AG08396 (cell line): ENCODE measurements around the gene HNF1B.

ENCODE experiments used
- DNase-seq: peaks from one replicate; pipeline ENCODE4 v3.0.0; 2012; ENCODE audit warnings: low spot score, mixed read lengths

Gene HNF1B

DNA sequence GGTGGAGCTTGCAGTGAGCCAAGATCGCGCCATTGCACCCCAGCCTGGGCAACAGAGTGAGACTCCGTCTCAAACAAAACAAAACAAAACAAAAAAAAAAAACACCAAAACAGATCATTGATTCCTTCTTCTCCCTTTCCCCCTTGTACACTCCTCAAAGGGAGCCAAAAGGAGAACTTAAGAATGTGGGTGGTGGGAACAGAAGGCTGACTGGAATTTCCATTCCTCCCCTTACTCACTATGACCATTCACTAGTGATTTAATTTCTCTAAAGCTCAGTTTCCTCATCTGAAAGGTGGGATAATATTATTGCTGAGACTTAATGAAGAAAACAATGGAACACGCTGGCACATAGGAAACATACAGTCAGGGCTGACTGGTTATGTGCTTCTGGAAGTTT is 17.1 kb upstream of the HNF1B start:
- no peak for DNase-seq

DNA sequence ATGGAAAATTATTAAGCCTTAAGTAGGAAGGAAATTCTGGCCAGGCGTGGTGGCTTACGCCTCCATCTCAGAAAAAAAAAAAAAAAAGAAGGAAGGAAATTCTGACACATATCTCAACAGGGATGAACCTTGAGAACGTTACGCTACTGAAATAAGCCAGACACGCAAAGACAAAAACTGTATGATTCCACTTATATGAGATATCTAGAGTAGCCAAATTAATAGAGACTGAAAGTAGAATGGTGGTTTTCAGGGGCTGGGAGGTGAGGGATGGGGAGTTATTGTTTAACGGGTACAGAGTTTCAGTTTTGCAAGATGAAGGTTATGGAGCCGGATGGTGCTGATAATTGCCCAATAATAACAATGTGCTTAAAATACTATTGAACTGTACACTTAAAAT is 16.2 kb upstream of the HNF1B start:
- DNase-seq, result no peak

DNA sequence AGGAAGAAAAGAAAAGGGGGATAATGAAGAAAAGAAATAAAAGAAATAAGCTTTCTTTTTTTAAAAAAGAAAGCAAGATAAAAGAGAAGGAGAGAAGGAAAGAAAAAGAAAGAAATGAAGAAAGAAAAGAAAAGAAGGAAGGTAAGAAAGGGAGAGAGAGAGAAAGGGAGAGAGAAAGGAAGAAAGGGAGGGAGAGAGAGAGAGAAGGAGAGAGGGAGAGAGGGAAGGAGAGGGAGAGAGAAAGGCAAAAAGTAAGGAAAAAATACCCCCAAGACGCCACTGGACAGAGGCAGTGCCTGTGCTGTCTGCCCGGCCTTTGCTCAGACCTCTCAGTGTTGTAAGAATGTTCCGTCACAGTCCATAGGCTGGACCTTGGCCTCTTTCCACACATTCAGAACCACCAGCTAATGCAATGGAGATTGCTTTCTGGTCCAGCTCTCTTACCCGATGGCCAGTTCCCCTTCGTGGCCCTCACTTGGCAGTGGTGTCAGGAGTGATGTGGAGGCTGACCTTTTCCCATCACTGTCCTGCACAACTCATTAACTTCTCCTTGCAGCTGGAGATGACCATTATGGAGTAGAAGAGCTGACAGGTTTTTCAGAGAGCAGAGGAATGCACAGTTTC is 14.3 kb upstream of the HNF1B start:
- no peak for DNase-seq

DNA sequence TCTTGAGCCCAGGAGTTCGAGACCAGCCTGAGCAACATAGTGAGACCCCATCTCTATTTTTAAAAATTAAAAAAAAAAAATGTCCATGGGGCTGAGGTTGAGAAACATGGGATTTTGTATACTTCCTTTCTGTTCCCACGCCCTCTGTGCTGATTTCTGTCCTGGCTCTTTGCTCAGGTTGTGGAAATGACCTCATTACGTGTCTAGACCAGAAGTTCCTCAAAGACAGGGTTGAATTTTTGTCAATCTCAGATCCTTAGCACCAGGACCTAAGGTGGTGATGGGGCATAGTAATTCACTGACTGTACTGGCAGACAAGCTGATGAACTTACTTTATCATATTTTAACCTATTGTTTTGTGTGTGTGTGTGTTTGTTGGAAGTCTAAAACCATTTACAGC is 11.2 kb upstream of the HNF1B start:
- DNase-seq, result no peak

DNA sequence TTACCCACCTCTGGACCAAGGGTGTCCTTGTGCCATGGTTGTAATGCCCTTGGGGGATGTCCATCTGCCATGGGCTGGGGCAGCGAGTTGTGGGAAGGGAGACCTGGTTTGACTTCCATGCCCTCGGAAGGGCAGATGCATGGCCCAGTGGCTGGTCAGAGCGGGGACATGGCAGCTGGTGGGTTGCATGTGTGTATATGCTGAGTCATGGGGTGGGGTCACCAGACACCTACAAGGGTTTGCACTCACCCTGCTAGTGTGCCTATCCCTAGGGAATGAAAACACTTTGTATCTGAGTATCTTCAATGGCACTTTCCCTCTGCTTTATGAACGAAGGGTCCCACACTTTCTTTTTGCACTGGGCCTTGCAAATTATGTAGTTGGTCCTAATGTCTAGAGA is 10.6 kb upstream of the HNF1B start:
- no peak for DNase-seq

DNA sequence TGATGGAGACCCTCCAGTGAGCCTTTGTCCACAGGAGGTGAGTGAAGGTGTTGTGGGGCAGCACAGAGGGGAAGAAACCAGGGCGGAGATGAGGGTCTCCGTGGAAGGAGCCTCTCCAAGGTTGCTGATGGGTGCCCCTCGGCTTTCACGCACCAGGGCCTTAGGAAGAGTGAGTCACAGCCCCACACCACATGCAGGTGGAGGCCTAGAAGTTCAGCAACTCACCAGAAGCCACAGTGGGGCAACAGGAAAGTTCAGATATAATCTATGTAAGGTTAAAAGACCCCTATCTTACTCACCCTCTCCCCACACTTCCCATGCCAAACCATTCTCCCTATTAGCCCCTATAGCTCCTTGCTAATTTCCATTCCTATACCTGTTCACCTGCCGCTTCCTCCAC is 9.5 kb upstream of the HNF1B start:
- no peak for DNase-seq

DNA sequence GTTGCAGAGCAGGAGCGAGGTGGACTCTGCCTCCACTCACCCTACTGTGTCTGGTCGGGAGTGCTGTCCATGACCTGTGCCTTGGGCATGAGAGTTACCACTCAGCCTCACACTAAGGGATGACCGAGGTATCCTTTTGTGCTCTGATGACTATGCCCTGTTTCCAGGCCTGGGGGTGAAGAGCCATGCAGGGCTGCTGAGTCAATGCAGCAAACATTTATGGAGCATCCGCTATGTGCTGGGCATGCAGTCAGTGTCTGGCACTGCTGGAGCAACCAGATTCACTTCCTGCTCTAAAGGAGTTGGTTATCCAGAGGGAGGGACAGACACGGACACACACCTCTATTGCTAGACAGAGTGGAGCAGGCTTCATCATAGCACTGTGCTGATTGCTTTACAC is 7.6 kb upstream of the HNF1B start:
- DNase-seq, result peak; percentile 53

DNA sequence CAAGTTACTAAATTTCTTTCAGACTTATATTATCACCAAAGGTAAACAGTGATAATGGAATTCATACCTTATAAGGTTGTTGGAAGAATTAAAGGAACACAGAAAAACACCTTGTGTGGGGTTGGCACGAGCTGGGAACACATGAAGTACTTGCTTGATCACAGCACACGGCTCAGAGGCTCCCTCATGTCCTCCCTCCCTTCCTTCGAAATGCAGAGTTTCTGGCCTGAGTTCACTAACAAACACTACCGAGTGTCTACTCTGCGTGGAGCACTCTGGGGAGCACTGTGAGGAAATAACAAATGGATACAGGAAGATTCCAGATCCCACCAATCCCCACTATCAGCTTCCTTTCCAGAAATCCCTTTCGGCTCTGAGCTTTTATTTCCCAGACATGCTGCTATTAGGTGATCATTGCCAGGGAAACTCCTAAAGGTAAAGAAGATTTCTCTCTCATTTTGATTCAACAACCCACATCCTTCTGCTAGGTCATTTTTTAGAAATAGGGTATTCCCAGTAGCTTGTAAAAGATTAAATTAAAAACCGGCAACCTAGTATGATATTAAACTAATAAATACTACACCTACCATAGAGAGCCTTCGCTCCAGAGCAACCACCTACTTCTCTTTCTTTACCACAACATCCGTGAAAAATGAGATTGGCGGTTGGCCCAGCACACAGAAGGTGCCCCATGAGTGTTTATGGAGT is 6.1 kb upstream of the HNF1B start:
- no peak for DNase-seq

DNA sequence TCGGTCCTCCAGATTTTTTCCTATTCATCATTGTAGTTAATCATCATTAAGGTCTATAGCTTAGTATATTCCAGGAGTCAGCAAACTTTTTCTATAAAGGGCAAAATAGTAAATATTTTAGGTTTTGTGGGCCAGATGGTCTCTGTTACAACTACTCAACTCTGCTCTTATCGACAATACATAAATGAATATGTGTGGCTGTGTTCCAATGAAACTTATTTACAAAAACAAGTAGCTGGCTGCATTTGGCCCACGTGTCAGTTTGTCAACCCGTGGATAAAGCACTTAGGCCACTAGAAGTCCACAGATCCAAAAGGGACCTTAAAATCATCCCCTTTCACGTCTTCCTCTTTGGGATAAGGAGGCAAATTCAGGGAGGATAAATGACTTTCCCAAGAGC is 5.4 kb upstream of the HNF1B start:
- DNase-seq, result no peak

DNA sequence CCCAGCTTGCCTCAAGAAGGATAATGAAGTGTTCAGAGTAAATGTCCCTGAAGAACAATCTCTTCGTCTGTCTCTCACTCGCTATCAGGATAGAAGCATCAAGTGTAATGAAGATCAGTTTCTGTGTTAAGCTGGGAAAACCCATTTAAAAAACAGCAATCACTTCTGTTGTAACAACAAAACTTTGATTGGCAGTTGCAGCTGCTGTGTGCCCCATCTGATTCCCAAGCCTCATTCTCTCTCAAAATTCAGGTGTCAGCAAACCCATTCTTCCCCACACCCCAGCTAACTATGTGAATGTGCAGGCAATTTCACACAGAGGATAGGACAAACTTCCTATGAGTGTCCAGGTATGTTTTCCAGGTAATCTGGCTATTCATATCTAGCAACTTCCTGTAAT is 2.4 kb upstream of the HNF1B start:
- no peak for DNase-seq

DNA sequence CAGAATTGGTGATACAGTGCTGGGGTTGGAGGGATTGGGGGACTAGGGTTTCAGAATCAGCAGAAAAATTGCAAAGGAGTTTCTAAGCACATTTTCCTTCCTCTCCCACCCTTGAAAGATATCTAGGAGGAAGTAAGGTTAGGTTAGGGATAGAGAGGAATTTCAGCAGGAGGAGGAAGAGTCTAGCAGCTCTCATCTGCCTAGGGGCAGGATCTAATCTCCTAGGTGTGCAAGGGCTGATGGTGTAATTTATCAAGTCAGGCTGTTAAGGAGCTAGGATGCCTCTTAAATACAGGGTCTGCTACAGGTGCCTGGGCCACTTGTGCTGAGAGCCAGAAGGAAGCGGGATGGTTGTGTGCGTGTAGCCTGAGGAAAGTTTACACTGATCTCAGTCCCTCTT is 1.8 kb upstream of the HNF1B start:
- DNase-seq, result no peak

DNA sequence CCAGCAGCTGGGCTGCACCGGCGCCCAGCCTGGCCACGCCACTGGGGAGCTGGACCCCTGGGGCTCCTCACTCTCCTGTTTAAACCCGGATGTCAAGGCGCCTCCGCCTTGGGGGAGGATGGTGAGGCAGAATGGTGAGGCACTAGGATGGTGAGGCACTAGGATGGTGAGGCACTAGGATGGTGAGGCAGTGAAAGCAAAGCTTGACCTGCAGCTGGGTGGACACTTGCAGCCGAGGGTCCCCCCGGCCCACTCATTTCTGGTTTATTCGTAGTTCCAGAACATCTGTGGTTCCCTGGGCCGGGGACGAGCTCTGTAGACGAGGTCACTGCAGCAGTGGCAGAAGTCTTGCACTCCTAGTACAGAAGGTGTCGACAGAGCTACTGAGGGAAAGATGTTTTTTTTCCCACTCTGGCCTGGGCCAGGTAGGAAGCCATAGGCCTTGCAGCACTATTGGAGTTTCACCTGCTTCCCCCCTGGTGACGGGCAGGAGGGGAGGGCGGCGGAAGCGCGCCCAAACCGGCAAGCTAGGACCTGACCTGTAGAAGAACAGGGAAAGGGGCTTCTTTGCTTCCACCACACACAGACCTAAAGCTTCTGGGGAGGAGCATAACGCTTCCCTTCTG is 1.1 kb upstream of the HNF1B start:
- no peak for DNase-seq

DNA sequence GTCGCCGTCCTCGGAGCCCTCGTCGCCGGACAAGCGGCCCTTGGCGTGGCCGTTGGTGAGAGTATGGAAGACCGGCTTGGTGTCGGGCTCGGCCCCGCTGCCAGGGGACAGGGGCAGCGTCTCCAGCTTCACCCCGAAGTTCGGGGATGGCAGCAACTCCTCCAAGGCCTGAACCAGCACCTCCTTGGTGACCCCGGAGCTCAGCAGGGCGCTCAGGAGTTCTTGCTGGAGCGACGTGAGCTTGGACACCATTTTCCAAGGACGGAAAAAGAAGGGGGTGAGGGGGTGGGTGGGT is 279 bp downstream of the HNF1B start:
- no peak for DNase-seq

DNA sequence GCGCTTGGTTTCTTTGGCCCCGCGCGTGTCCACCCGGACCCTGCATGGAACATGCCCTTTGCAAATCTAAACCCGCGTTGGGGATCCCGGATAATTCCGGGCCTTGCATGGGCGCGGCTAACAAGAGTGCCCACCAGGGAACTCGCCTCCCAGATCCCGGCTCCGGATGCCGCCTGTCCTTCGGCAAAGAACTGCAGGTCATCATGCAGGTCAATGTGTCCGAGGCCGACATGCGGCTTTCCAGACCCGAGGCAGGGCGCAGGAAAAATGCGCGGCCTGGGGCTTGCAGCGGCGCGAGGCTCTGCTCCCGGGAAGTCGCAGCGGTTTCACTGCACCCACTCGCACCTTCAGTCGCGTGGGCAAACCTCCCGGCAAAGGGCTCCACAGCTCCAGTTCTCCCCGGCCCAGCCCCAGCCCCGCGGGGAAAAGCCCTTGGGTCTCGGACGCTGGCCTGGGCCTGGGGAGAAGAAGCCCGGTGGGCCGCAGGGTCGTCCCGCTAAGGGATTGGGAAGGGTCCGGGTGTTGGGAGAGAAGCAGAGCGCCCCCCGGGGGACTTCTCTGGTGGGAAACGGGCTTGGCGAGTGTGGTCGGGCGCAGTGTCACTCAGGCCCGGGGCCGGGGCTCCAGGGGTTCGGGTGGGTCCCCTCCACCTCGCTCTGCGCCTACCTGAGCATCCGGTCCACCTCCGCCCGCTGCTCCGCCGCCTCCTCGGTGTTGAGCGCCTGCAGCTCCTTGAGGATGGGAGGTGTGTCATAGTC is 805 bp downstream of the HNF1B start:
- DNase-seq, result no peak

DNA sequence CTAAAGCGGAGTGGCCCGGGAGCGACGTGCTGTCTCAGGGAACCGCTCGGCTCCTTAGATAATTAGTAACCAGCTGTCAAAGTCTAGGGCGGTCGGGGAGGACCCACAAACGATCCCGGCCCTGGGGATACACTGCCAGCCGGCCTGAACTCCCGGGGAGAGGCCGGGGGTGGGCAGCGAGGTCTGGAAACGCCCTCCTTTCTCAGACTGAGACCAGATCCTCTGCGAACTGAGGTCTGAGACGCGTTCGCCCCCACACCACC is 1.3 kb downstream of the HNF1B start:
- DNase-seq, result peak; percentile 31

DNA sequence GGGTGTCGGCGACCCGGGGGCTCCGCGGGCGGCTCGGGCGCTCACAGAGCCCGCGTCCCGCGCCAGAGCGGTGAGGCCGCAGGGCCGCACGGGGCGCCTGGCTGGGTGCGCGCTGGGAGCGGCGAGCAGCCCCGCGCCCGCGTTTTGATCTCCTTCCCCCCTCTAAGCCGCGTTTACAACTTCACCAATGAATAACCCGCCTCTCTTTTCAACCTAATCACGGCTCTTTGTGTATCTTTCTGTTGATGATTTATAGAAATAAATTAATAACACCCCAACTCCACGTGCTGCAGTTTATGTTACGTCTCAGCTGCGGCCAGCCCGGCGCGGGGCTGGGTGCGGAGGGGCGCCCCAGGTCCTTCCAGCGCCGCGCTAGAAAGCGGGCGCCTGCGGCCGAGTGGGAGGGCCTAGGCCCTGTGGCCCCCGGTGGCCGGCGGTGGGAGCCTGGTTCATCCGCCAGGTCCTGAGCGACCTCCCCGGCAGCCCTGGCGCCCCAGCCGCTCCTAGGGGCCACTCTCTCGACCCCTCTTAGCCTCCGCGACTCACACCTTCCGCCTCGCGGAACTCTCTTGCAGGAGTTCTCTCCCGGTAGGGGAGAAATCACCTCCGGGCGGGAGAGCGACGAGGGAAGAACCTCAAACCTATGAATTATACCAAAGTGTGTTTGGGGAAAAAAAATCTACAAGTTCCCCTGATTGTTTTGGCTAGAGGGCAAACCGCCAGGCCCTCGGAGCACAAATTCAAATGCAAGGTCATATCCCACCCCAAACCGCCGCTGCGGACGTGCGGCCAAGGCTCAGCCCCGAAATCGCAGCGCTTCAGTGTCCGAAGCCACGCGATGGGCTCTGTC is 1.9 kb downstream of the HNF1B start:
- no peak for DNase-seq

DNA sequence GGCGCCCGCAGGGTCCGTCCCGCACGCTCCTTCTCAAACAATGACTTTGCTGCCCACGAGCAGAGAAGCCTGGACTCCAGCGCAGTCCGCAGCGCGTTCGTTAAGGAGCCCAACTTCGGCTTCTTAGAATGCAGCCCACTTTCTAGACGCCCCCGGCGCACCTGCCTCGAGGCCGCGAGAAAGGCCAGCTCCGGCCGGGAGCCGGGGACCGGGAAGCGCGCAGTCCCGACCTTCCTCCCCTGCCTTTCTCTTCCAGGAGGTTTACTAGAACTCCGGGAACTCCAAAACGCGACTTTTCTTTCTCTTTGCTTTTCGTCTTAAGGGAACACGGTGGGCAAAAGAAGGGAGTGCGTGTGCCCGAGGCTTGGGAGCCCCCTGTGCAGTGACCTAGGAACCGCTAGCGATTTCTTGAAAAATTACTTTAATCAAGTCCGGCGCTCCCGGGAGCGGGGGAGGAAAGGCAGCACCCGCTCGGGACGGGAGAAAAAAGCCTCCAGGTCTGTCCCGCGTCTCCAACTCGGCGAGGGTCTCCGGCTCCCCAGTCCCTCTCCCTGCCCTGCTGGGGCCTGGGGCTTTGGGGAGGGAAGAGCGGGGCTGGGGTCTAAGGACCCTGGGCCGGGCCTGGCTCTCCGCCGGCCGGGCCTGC is 2.6 kb downstream of the HNF1B start:
- DNase-seq, result peak; percentile 34

DNA sequence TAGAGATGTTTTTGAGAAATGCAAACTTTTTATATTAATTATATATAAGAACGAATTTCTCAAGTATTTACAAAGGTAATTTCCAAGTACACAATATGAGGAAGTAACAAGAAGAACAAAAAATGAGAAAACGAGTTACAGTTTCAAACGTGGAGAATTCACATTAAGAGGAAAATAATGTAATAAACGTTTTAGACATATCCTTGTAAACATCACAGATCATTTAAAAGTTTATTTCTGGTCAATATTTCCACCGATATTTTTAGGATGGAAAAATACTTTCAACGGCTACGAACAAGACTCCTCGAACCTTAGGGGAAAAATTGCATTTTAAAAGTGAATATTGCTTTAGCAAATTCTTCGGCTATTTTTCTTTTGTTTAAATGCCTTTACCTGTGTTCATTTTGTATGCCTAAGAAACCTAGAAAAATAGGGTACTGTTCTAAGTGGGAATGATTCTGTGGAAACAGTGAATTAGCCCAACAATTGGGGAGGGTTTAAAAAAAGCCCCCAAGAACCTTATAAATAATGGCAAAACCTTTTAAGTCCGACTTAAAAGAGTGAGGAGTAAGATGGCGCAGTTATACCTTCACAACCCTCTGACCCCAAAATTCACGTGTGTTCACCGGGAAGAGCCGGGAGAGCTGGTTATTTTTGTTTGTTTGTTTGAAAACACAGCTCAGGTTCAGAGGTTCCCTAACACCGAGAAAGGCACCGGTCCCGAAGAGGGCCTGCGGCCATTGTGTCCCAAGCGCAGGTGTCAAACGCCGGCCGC is 3.3 kb downstream of the HNF1B start:
- no peak for DNase-seq

DNA sequence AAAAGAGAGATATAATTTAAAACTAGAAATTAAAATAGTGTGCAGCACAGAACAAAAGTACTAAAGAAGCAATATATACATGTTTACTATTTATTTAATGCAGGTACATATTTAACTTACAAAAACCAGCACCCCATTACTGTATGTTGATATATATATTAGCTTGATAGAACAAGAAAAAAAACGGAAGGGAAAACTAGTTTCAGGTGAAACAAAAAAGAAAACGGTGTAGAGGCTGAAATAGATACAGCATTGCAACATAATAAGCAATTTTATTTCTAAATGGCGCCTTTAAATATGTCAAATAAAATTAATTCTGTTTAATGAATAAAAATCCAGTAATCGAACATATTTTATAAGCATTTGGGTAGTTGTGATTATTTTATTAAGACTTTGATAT is 3.9 kb downstream of the HNF1B start:
- DNase-seq, result no peak

DNA sequence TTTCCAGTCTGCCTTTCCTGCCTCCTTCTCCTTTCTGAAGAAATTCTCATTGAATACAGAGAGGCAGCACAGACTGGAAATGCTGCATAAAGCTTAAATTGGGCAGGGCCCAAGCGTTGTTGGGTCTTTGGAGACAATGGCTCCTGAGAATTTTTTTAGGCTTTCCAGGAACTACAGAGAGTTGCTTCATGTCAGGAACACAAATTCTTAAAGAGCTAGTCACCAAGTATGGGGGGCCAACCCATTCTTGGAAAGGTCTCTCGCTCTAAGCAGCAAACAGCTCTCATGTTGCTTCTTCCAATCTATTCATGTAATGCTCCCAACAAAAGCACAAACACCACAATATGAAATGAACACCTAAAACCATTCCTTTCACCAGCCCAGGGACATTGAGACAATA is 6.9 kb downstream of the HNF1B start:
- peak; percentile 34 for DNase-seq

DNA sequence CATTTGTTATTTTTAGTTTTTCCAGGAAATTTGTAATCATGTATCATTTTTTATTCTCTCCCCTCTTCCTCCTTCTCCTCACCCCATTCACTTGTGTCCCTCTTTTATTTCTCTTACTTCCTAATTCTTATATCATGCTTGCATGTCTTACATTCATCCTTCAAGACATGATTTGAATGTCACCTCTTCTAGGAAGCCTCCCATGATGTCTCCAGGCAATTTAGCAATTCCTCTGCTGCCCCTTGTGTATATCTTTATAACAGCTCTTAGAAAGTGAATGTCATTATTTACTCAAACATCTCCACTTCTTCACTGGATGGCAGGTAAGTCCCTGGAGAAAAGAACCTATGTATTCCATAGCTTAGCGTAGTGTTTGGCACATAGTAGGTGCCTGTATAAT is 7.8 kb downstream of the HNF1B start:
- DNase-seq, result no peak
